ENCODE data around the gene GTF2A1L.
"Not testable (repeated sequence)": the region's sequence is repeated elsewhere in the genome, so short reads cannot be mapped to it uniquely, and the experiment has no call there.

GTF2A1L gene

DNA sequence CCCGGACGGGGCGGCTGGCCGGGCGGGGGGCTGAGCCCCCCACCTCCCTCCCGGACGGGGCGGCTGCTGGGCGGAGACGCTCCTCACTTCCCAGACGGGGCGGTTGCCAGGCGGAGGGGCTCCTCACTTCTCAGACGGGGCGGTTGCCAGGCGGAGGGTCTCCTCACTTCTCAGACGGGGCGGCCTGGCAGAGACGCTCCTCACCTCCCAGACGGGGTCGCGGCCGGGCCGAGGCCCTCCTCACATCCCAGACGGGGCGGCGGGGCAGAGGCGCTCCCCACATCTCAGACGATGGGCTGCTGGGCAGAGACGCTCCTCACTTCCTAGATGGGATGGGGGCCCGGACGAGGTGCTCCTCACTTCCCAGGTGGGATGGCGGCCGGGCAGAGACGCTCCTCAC is 3.1 kb upstream of the GTF2A1L start:
- not testable (repeated sequence) for DNase-seq

DNA sequence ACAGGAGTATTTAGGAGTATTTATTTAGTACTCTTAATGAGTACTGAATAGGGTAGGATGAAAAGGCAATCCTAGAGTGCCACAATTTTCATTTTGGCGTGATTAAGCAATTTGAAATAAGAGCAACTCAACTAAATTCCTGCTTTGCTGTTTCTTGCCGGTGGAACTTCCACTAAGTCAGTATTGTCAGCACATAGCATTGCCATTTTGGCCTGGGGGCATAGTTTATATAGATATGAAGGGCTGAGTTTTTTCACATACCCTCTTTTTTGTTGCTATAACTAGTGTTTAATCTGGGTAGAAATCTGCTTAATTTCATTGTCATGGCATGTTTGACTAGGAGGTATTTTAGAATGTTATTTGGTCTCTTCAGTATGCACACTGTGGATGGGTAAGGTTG is 1.9 kb downstream of the GTF2A1L start:
- no peak for DNase-seq

DNA sequence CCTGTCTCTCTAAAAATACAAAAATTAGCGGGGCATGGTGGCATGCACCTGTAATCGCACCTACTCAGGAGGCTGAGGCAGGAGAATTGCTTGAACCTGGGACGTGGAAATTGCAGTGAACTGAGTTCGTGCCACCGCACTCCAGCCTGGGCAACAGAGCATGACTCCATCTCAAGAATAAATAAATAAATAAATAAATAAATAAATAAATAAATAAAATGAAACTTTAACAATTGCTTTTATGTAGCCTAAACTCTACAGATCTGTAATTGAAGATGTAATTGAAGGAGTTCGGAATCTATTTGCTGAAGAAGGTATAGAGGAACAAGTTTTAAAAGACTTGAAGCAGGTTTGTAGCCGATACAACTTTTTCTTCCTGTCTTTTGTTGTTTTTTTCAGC is 2.9 kb downstream of the GTF2A1L start:
- DNase-seq, result no peak

DNA sequence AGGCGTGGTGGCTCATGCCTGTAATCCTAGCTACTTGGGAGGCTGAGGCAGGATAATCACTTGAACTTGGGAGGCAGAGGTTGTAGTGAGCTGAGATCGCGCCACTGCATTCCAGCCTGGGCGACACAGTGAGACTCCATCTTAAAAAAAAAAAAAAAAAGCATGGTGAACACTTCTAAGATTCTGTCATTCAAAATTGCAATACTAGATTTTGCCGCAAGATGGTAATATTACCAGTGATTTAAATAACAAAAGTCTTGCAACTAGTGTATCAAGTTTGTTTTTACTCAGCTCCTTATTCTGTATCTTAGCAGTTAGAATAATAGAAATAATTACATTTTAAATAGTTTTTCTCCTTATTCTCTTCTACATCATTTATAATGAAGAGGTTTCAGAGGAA is 5.0 kb downstream of the GTF2A1L start:
- DNase-seq, result peak in 1 of 2 experiments; percentile 6

DNA sequence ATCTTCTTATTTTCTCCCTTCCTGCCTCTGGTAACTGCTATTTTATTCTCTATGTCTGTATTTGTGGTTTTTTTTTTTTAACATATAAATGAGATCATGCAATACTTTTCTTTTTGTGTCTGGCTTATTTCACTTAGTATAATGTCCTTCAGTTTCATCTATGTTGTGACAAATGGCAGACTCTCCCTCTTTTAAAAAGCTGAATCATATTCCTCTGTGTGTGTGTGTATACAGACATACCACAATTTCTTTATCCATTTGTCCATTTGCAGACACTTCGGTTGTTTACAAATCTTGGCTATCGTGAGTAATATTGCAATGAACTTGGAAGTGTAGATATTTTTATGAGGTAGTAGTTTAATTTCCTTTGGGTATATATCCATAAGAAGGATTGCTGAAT is 7.0 kb downstream of the GTF2A1L start:
- no peak for DNase-seq

DNA sequence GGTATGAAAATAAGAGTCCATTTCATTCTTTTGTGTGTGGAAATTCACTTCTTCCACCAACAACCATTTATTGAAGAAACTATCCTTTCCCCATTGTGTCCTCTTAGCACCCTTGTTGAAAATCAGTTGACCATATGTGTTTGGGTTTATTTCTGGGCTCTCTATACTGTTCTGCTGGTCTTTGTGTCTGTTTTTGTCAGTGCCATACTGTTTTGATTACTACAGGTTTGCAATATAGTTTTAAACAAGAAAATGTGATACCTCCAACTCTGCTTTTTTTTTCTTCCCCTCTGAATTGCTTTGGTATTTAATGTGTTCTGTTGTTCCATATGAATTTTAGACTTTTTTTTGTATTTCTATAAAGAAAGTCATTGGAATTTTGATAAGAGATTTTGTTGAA is 8.4 kb downstream of the GTF2A1L start:
- DNase-seq, result no peak

DNA sequence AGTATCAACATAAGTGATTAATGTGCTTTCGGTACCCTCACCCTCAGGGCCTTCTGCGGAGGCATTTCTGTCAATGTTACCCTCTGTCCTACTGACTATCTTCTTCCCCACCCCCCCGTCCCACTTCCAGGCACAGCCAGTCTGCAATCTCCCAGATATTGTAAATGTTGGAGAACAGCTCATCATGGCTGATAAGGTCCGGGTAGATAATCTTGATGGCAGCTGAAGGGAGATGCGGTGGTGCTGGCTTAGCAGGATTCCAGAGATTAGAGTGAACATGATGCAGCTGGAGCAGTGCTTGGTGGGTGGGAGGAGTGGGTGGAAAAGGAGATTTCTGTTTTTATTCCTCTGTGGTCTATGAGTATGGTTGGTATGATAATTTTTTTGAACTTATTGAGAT is 15.5 kb downstream of the GTF2A1L start:
- no peak for DNase-seq

DNA sequence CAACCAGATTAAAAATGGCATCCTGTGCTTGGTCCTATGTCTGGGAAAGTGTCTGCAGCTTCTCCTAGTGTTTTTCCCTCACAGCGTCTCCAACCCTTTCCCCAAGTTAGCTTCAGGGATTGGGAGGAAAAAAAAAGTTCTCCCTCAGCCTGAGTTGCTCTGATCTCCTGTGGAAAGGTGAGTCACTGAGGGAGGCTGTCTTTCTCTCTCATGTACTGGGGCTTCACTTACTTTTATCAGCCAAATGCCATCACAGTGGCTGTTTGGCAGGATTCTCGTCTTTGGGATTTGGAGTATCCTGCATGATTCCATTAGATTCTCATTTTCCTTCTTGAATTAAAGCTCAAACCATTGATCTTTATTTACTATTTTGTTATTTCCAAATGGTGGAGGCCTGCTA is 18.1 kb downstream of the GTF2A1L start:
- DNase-seq, result no peak

DNA sequence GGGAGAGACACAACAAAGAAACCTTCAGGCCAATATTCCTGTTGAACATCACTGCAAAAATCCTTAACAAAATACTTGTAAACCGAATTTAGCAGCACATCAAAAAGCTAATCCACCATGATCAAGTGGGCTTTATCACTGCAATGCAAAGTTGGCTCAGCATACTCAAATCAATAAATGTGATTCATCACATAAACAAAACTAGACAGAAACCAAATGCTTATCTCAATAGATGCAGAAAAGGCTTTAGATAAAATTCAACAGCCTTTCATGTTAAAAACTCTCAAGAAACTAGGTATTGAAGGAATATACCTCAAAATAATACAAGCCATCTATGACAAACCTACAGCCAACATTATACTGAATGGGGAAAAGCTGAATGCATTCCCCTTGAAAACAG is 20.6 kb downstream of the GTF2A1L start:
- no peak for DNase-seq

DNA sequence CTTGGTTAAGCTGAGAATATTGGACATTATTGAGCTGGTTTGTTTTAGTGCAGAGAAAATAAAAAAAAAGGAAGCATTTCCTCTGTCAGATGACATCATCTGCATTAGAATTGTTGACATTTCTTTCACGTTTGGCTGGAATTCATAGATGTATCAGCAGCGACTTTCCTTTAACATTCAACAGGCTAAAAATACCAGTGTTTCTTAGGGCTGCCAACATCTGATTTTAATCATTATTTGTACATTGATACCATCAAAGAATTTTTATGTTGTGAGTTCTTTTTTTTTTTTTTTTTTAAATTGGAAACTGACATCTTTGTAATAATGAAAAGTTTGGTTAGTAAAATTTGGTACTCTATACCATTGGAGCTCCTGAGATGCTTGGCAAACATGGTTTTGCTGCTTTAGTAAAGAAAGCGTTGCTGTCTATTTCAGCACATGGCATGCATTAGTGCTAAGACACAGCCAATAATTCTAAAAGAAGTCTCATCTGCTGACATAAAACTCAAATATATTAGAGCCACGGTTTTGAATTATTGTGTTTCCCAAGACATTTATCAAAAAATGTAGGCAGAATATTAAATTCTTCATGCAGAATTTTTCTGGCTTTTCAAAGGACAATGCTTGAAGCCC is 33.6 kb downstream of the GTF2A1L start:
- DNase-seq, result no peak

DNA sequence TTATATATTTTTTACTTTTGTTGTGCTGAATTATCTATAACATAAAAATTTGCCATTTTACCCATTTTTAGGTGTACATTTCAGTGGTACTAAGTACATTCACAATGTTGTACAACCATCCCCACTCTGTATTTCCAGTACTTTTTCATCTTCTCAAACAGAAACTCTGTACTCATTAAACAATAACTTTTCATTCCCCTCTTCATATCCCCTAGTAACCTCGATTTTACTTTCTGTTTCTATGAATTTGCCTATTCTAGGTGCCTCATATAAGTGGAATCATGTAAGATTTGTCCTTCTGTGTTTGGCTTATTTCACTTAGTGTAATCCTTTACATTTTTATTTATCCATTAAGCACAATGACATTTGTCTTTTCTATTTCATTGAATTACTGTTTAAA is 51.3 kb downstream of the GTF2A1L start:
- DNase-seq, result no peak

DNA sequence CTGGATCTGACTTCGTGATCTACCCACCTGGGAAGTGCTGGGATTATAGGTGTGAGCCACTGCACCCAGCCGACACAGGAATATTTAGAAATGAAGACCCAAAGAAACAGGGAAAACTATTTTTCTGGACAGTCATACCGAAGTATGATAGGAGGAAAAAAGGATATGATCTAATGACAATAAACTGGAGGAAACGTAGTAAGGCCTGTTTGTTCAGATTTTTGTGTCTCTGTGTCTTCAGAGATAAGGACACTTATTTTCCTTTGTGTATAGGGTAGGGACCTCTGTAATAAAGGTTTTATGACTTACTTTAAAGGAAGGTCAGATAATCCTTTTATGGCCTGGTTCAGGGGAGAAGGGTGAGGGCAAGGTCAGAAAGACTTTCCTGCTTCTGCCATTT is 55.9 kb downstream of the GTF2A1L start:
- no peak for DNase-seq

DNA sequence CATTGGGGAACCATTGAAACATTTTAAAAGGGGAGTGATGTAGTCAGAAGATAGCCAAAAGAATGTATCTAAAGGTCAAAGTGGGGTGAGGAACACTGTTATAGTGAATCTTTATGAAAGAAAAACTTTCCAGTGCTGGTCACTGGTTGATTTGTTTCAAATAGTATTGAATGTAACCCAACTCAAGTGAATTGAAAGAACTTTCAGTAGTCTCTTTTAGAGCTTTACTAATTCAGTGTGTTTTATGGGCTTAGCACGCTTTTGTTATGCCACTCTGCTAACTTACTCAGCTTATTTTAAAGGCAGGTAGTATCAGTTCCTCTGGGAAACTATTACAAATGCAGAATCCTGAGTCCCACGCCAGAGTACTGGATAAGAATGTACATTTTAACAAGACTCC is 57.3 kb downstream of the GTF2A1L start:
- DNase-seq, result no peak

DNA sequence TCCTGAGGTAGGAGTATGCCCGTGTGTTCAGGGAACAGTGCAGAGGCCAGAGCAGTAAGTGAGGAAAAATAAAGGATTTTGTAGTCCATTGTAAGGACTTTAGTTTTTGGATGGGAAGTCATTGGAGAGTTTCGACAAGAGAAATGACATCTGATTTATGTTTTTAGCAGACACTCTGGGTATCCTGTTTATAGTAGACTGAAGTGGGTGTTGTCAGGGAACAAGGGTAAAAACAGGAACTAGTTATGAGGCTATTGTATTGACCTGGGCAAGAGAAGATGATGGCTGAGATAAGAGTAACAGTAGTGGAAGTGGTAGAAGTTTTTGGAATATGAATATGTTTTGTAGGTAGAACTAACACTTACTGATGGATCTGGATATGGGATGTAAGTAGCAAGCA is 59.8 kb downstream of the GTF2A1L start:
- no peak for DNase-seq

DNA sequence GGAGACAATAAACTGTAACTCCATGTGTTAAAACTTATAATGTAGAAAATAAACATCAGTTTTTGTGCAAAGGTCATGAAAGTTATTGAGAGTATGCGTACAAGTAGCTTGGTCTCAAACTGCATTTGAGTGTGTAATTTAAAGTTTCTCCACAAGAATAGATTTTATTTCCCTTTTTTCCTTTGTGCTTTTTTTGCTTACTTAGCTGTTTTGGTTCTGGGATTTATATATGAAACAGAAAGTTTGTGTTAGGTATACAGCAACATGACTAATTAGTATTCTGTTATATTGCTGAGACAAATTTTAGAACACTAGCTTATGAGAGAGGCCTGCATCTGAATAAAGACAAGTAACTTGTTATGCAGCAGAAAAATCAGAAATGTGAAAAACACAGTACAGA is 67.5 kb downstream of the GTF2A1L start:
- no peak for DNase-seq

DNA sequence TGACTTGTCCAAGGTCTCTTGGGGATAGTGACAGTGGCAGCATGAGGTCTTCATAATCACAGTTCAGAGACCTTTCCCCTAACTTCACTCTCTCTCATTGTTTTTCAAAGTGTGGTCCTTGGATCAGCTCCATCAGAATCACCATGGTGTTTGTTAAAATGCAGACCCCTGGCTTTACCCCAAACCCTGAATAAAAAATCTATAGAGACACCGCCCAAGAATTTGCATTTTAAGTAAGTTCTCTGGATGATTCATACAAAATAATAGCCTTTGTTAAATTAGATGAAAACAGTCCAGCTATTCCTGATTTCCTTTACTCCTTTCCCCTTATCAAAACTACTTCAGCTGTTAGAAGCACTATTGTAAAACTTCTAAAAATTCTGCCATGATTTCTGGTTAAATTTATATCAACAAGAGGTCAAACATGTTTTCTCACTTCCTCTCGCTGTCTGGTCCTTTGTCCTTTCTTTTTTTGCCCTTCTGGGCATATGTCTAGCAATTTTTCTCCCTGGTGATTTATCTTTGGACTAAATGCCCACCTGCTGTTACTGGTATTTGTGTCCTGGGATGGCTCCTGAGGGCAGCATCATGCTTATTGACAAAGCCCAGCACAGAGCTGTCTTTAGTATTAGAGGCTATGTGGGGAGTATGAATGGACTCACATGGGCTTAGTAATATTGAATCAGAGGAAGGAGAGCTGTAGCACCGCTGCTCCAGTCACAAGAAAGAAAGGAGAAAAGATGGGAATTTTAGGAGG is 74.5 kb downstream of the GTF2A1L start:
- DNase-seq, result no peak

DNA sequence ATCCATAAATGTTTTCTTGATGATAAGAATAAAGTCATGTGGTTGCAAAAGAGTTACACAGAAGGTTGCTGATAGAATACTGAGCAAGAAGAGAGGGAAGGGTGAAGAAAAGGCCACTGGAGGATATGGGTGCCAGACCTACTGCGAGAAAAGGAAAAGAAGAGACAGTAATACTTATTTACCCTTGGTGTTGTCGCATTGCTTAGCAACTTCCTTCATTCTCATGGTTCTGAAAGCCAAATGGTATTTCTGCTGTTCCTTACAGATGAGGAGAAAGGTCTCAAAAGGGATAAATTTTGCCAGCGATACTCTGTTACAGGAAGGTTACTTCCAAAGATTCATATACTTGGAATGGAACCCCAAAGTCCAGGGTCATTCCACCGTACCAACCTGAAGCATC is 75.4 kb downstream of the GTF2A1L start:
- DNase-seq, result no peak

DNA sequence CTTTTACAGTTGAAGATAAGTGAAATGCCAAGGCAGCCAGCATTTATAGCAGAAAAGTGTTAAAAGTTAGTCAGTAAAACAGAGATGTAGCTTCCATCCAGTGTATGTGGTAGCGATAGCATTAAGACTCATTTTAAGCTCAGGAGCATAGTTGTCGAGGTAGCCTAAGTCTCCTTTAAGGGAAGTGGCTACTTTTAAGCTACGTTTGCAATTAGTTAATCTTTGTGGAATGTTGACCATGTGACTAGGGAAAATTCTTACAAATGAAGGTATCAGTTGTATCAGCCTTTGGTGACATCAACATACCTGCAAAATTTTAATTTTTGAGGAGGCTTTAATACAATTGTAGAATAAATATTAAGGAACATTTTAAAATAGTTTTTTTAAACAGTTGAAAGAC is 76.0 kb downstream of the GTF2A1L start:
- DNase-seq, result no peak

DNA sequence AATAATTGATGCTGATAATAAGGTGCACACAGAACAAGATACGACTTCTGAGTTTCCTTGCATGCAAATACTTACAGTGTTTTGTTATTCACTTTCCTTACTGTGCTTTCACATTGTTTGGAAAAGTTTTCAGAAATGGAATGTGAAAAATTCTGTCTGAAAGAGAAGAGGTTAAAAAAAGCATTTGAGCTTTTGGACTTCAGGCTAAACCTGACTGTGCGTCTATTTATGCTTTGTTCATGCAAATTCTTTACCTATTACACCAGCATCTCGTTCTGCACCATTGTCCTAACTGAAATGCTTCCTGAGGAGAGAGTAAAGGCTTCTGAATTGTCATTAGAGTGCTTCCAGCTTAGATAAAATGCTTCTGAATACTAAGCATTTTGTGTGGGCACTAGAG is 76.5 kb downstream of the GTF2A1L start:
- DNase-seq, result no peak

DNA sequence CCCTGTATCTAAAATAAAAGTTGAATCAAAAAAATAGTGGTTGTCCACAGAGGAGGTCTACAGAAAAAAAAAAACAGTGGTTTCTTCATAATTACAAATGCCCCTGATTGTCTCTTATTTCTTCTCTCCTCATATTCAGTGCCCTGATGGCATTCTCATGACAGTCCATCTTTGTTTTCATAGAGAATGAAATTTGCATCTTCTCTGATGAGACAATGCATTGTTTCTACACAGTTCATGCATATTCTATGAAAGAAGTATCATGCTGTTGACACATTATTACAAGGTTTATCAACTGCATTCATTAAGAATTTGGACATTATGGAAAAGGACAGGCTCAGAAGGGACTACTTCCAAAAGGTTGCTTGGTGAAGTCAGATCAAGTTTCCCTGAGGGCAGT is 78.3 kb downstream of the GTF2A1L start:
- DNase-seq, result no peak

DNA sequence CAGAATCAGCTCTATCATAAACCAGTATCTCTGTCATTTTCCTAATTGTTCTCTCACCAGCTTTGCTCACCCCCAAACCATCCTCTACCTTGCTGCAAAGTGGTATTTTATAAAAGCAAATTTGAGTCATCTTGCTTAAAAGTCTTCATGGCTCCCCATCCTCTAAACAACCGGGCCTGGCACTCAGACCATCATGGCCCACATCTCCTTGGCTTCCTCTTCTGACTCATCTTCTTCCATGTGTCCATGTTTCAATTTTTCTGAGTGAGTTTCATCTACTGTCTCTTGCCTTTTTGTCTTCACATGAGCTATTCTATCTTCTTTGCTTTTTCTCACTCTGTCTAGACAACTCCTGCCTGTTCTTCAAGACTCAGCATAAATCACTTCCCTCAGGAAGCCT is 79.2 kb downstream of the GTF2A1L start:
- DNase-seq, result no peak

DNA sequence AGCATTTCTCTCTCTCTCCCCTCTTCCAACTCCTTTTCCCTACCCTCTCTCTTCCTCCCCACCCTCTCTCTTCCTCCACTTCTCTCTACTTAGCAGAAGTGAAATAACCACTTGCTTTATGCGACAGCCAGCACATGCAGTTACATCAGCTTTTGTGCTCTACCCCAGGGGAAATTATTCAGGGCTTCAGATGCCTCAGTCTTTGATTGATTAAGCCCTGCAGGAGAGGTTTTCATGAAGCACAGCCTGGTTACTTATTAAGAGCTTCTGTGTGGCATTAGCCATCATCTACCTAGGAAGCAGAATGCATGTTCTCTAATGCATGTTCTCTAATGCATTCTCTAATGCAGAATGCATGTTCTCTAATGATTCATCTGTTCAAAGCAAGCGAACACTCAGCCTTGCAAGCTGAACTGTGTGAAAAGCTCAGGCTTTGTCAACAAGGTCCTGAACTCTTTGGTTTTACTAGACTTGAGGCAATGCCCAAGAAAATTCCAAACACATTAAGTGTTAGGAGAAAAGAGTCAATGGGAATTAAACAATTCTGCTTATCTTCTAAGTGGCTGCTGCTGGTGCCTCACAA is 81.8 kb downstream of the GTF2A1L start:
- DNase-seq, result no peak

DNA sequence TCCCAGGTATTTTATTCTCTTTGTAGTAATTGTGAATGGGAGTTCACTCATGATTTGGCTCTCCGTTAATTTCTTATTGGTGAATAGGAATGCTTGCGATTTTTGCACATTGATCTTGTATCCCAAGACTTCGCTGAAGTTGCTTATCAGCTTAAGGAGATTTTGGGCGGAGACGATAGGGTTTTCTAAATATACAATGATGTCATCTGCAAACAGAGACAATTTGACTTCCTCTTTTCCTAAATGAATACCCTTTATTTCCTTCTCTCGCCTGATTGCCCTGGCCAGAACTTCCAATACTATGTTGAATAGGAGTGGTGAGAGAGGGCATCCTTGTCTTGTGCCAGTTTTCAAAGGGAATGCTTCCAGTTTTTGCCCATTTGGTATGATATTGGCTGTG is 86.0 kb downstream of the GTF2A1L start:
- not testable (repeated sequence) for DNase-seq

DNA sequence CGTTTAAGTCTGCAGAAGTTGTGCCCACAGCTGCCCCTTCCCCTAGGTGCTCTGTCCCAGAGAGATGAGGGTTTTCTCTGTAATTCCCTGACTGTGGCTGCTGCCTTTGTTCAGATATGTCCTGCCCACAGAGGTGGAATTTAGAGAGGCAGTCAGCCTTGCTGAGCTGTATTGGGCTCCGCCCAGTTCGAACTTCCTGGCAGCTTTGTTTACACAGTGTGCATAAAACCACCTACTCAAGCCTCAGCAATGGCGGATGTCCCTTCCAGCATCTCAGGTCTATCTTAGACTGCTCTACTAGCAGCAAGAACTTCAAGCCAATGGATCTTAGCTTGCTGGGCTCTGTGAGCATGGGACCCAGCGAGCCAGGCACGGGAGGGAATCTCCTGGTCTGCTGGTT is 89.8 kb downstream of the GTF2A1L start:
- no peak for DNase-seq

All from NCI-H446 (cell line).